CD4-positive, alpha-beta T cell (primary cell): ENCODE data around the gene RBMS3. TPM values are rescaled to one million over a fixed set of nuclear protein-coding genes. Genes with fewer than 3 reads are reported as not detected.

Experiments used
- ATAC-seq: fragments of 200-7000 bp; cut with Tn5 transposase; one replicate; pipeline ENCODE4 v1.10.0; 2022; ENCODE audit warnings: mild to moderate bottlenecking; ENCODE audit not compliant: poor library complexity
- CTCF ChIA-PET: fragments of 350-600 bp; sonication (Branson Sonifier 250); formaldehyde crosslinking; loops from one replicate; lab custom pipeline; 2021; ENCODE audit warnings: antibody characterized with exemption, inconsistent platforms; lab: Charles Lee
- POLR2A ChIA-PET: fragments of 350-600 bp; sonication (Branson Sonifier 250); formaldehyde crosslinking; loops from one replicate; lab custom pipeline; 2021; ENCODE audit warnings: antibody characterized with exemption, inconsistent platforms; lab: Charles Lee
- DNase-seq, 14 experiments: peaks; one replicate each; pipeline ENCODE4 v3.0.0-alpha.2; 2013 to 2020; ENCODE audit warnings: mixed read lengths in 2 of 14
- H3K27ac ChIP-seq, 2 donors: one replicate each; pipeline versions ENCODE4 v1.5.1 to v1.7.0; 2013; ENCODE audit warnings: low read length in 2 of 2, low read depth in 1 of 2, mild to moderate bottlenecking in 1 of 2
- H3K27me3 ChIP-seq, 2 experiments: 1 replicate in 1 of 2; 2 replicates in 1 of 2; pipeline versions ENCODE4 v1.6.1 to v1.7.0; 2013; ENCODE audit warnings: low read length in 2 of 2, control low read depth in 1 of 2, mild to moderate bottlenecking in 1 of 2, moderate library complexity in 1 of 2; ENCODE audit not compliant: insufficient read depth in 2 of 2, control insufficient read depth in 1 of 2
- H3K36me3 ChIP-seq: one replicate; pipeline ENCODE4 v1.6.1; 2013; ENCODE audit warnings: low read length, control low read depth; ENCODE audit not compliant: insufficient read depth
- H3K4me1 ChIP-seq: one replicate; pipeline ENCODE4 v1.6.1; 2013; ENCODE audit warnings: low read length, control low read depth; ENCODE audit not compliant: insufficient read depth
- H3K4me3 ChIP-seq: one replicate; pipeline ENCODE4 v1.5.1; 2013; ENCODE audit warnings: mild to moderate bottlenecking, low read length, moderate library complexity
- H3K9me3 ChIP-seq, 2 experiments: 1 replicate in 1 of 2; 2 replicates in 1 of 2; pipeline versions ENCODE4 v1.6.1 to v1.7.0; 2013; ENCODE audit warnings: low read length in 2 of 2, mild to moderate bottlenecking in 2 of 2, control low read depth in 1 of 2, moderate library complexity in 1 of 2; ENCODE audit not compliant: control insufficient read depth in 1 of 2, insufficient read depth in 1 of 2
- H3K27ac Mint-ChIP-seq: one replicate; pipeline ENCODE4 v1.8.0; 2020; ENCODE audit warnings: mixed read lengths
- H3K27me3 Mint-ChIP-seq: one replicate; pipeline ENCODE4 v1.8.0; 2021; ENCODE audit warnings: mixed read lengths
- H3K36me3 Mint-ChIP-seq: one replicate; pipeline ENCODE4 v1.8.0; 2021; ENCODE audit warnings: low read depth, mixed read lengths
- H3K4me1 Mint-ChIP-seq: one replicate; pipeline ENCODE4 v1.8.0; 2021; ENCODE audit warnings: low read depth, mixed read lengths
- H3K4me3 Mint-ChIP-seq: one replicate; pipeline ENCODE4 v1.8.0; 2020; ENCODE audit warnings: mild to moderate bottlenecking, mixed read lengths
- H3K9me3 Mint-ChIP-seq: one replicate; pipeline ENCODE4 v1.8.0; 2020; ENCODE audit warnings: mixed read lengths
- intact Hi-C, 2 experiments: fragments of 100-400 bp; cut with DNase I in 1 of 2; cut with micrococcal nuclease in 1 of 2; formaldehyde crosslinking; loops; one replicate each; pipeline versions ENCODE4 v1.15.1 to v1.9.0; 2023 to 2025; cut with DNase I, micrococcal nuclease
- total RNA-seq, 174 experiments: library from RNA in 2 of 174; stranded (reverse) in 2 of 174; gene quantifications; one replicate each; pipeline ENCODE4 v1.2.3 and lab custom pipeline; 2021 to 2026
- TF ChIP-seq, protein P1 (sequence below): fragments of 200-600 bp; IDR thresholded peaks from one replicate; pipeline ENCODE4 v1.8.0; 2022; ENCODE audit warnings: antibody characterized with exemption, mild to moderate bottlenecking

Gene RBMS3
- total RNA-seq, 2 experiments from 2014 or later, result 1.6 to 1.7 TPM

DNA sequence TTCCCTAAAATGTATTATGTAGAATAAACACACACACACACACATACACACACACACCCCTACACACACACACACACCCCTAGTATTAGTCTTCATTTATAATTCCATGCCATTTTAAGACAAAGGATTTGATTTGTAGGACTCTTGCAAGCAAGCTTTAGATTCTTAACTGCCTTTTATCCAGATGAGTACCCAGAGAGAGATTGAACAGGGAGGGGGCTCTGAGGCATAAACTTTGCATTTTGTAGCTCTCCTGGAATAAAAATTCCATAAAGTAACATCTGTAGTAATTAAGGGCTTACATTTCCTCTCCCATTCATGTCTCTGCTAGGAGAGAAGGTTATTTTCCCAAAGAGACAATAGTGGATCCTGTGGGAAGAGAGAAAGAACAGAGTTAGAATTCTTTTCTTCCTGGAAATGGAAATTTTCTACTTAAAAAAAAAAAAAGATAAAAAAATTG, 479.4 kb downstream of the RBMS3 start:
- H3K36me3 Mint-ChIP-seq, result no peaks in the 10 kb centered on the region
- CTCF ChIA-PET, result no interaction called here
- intact Hi-C loops, result no loop called here
- no peak overlapping the region for H3K4me3 ChIP-seq
- no peaks in the 10 kb centered on the region for H3K4me1 Mint-ChIP-seq
- no peak overlapping the region for H3K27ac Mint-ChIP-seq
- no peak overlapping the region for H3K27ac ChIP-seq
- H3K9me3 Mint-ChIP-seq, result no peaks in the 10 kb centered on the region
- TF ChIP-seq, protein P1, sequence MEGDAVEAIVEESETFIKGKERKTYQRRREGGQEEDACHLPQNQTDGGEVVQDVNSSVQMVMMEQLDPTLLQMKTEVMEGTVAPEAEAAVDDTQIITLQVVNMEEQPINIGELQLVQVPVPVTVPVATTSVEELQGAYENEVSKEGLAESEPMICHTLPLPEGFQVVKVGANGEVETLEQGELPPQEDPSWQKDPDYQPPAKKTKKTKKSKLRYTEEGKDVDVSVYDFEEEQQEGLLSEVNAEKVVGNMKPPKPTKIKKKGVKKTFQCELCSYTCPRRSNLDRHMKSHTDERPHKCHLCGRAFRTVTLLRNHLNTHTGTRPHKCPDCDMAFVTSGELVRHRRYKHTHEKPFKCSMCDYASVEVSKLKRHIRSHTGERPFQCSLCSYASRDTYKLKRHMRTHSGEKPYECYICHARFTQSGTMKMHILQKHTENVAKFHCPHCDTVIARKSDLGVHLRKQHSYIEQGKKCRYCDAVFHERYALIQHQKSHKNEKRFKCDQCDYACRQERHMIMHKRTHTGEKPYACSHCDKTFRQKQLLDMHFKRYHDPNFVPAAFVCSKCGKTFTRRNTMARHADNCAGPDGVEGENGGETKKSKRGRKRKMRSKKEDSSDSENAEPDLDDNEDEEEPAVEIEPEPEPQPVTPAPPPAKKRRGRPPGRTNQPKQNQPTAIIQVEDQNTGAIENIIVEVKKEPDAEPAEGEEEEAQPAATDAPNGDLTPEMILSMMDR, result no peak
- ATAC-seq (no peak), DNase-seq (no peak)
- H3K36me3 ChIP-seq, result no peaks in the 10 kb centered on the region
- H3K4me1 ChIP-seq, result no peaks in the 10 kb centered on the region
- POLR2A ChIA-PET, result no interaction called here
- no peaks in the 10 kb centered on the region for H3K27me3 ChIP-seq
- no peak overlapping the region for H3K4me3 Mint-ChIP-seq
- H3K9me3 ChIP-seq, result no peaks in the 10 kb centered on the region
- H3K27me3 Mint-ChIP-seq, result peaks cover 5% of the 10 kb centered on the region

DNA sequence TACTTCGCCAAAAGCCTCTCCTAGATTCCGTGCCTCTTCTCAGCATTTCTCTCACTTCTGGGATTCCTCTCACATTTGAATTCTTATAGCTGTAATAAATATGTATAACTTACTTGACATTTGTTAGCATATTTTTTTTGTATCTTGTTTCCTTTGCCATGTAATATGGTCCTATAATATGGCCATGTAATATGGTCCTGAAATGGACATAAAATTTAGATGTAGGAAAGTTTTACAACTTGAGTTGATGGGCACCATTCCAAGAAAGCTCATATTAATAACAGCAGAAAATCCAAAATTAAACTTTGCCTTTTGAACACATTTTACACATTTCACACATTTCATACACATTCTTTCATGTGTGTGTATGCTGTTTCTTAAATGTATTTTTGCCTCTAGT, 480.6 kb downstream of the RBMS3 start:
- CTCF ChIA-PET, result no interaction called here

DNA sequence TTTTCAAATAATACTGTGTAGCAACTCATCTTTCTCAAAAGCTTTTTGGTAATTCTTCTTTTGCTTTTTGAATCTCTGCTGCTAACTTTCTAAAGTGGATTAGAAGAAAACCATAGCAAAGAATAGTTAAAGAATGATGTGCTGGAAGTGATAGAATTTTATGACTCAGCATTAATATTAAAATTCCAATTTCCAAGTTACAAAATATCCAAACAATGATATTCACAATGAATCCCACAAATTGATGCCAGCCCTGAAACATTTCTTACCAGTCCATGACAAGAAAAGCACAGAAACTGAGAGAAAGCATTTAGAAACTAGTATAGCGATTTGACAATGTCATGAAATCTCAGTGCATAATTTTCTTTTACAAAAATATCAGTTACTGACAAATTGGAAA, 482.2 kb downstream of the RBMS3 start:
- intact Hi-C loops, result no loop called here
- POLR2A ChIA-PET, result no interaction called here
- Histone ChIP-seq H3K9me3 (no peaks in the 10 kb centered on the region), H3K27me3 (no peaks in the 10 kb centered on the region), H3K27ac (no peak overlapping the region), H3K4me1 (no peaks in the 10 kb centered on the region), H3K36me3 (no peaks in the 10 kb centered on the region), H3K4me3 (no peak overlapping the region)
- Mint-ChIP-seq H3K9me3 (no peaks in the 10 kb centered on the region), H3K4me1 (no peaks in the 10 kb centered on the region), H3K27me3 (peaks cover 10% of the 10 kb centered on the region), H3K4me3 (no peak overlapping the region), H3K36me3 (no peaks in the 10 kb centered on the region), H3K27ac (no peak overlapping the region)
- DNase-seq (no peak), ATAC-seq (no peak)
- CTCF ChIA-PET, result no interaction called here
- TF ChIP-seq, protein P1, result no peak

More for the DNA sequence above, 480.6 kb downstream of the RBMS3 start:
- Mint-ChIP-seq H3K4me3 (no peak overlapping the region), H3K36me3 (no peaks in the 10 kb centered on the region), H3K4me1 (no peaks in the 10 kb centered on the region), H3K9me3 (no peaks in the 10 kb centered on the region), H3K27me3 (peaks cover 10% of the 10 kb centered on the region), H3K27ac (no peak overlapping the region)
- no peaks in the 10 kb centered on the region for H3K27me3 ChIP-seq
- ATAC-seq (no peak), DNase-seq (no peak)
- TF ChIP-seq, protein P1, result no peak
- intact Hi-C loops, result no loop called here
- no peaks in the 10 kb centered on the region for H3K36me3 ChIP-seq
- no peaks in the 10 kb centered on the region for H3K9me3 ChIP-seq
- POLR2A ChIA-PET, result no interaction called here
- H3K4me1 ChIP-seq, result no peaks in the 10 kb centered on the region
- no peak overlapping the region for H3K4me3 ChIP-seq
- no peak overlapping the region for H3K27ac ChIP-seq
